GM18502 (cell line): ENCODE data around the gene ADRB1.

Experiments
- ATAC-seq: cut with Tn5 transposase; IDR thresholded peaks from one replicate; pipeline ENCODE4 v1.9.1; 2021; ENCODE audit warnings: mild to moderate bottlenecking; ENCODE audit not compliant: unreplicated experiment, poor library complexity

The ADRB1 gene

DNA sequence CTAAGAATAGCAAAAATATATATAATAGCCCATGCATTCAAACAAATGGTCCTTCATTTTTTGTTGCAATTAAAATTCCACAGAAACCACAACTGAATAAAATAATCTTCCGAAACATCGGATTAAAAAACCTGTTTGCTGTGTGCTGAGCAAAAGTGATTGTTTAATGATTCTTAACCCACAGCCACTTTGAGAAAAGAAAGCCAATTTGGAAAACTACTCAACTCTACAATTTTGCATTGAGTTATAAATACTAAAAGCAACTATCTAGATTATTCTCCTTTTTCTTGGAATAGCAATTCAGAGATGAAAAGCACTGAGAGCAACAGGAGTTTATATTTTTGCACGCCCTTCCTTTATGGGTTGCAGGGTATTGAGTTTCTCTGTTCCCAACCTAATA is 8.0 kb downstream of the ADRB1 start:
- ATAC-seq = no peak

GRCh38 chr10:114052255-114052654 is 8.6 kb downstream of the ADRB1 start:
- ATAC-seq = no peak

DNA sequence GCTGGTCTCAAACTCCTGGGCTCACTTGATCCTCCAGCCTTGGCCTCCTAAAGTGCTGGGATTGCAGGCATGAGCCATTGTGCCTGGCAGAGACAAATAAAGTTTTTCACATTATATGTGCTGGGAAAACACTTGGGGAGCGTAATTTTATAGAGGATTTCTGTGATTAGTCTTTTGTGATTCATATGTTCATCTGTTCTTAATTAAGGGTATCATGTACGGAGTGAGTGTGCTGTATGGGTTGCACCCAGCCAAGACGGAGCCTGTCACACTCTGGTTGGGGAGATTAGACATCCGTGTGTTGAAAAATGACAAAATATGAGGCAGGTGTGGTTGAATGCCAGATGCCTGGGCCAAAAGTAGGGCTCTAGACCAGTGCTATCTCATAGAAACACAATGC is 10.3 kb downstream of the ADRB1 start:
- ATAC-seq = no peak

- no peak for ATAC-seq
Observed at GRCh38 chr10:114057855-114058254, 14.2 kb downstream of the ADRB1 start.

DNA sequence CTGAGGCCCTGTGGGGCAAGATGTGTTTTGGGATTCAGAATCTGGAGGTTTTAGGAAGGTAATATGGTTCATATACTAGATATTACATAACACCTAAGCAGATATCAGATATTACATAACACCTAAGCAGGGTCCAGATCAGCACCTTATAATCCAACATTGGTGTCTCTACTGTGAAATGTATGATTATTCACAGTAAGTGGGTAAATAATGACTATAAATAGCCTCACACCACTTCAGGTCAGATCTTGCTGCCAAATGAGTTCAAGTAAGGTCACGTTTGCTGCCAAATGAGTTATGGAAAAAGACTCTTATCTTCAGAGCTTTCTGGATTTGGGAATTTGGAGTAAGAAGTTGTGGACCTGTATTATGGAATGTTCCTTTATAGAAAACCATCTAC is 14.6 kb downstream of the ADRB1 start:
- ATAC-seq = no peak

DNA sequence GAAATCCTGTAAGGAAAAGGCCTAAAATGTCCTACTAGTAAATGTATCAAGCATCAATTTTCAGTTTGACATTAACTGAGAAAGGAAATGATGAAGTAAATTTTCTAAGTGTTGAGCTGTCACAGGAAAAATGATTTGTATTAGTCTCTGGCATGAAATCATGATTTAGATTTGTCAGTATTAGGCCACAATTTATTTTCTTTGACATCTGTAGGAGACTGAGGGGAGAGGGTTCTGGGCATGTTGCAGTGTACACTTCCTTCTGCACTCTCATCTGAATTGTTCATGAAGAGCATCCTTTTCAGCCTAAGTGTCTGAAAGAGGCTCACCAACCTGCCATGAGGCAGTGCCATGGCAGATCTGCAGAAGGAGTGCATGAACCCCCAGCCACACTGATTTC is 15.9 kb downstream of the ADRB1 start:
- no peak for ATAC-seq

DNA sequence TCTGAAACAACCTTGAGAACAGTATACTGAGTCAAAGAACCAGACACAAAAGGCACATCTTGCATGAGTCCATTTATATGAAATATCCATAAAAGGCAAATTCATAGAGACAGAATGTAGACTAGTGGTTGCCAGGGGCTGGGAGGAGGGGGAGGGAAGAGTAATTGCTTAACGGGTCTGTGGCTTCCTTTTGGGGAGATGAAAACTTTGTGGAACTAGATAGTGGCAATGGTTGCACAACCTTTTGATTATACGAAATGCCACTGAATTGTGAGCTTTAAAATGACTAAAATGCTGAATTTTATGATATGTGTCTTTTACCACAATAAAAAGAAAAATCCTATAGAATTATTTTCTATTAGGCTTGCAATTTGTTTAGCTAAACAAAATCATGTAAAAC is 16.8 kb downstream of the ADRB1 start:
- no peak for ATAC-seq

DNA sequence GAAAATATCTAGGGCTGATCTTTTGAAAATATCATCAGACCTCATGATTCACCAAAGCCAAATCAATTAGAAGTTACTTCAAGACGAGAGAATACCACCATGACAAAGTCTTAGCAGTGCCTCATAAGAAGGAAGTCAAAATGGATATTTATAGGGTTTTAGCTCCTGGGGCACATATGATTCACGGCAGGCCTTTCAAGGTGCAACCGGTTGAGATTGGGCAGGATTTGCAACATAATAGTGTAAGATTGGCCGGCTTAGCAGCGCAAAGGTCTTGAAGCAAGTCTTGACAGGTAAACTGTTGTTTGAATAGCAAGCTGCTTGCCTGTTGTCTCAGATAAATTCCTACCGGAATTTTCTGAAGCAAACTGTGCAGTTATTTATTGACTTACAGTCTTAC is 17.5 kb downstream of the ADRB1 start:
- no peak for ATAC-seq

DNA sequence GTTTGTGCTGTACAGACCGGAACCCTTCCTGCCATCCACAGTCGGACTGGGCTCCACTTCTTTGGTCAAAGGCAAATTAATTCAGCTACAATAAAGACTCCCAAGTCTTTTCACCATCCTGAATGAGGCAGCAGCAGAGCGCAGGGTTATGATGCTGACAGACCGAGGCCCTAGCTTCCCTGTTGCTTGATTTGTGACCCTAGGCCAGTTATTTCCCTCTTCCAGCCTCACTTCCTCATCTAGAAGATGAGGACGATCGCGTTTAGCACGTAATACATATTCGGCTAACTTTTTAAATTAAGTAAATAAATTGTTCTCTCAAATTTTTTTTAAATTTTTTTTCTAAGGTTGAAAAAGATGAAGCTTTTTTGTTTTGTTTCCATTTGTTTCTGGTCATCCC is 18.1 kb downstream of the ADRB1 start:
- ATAC-seq = no peak

DNA sequence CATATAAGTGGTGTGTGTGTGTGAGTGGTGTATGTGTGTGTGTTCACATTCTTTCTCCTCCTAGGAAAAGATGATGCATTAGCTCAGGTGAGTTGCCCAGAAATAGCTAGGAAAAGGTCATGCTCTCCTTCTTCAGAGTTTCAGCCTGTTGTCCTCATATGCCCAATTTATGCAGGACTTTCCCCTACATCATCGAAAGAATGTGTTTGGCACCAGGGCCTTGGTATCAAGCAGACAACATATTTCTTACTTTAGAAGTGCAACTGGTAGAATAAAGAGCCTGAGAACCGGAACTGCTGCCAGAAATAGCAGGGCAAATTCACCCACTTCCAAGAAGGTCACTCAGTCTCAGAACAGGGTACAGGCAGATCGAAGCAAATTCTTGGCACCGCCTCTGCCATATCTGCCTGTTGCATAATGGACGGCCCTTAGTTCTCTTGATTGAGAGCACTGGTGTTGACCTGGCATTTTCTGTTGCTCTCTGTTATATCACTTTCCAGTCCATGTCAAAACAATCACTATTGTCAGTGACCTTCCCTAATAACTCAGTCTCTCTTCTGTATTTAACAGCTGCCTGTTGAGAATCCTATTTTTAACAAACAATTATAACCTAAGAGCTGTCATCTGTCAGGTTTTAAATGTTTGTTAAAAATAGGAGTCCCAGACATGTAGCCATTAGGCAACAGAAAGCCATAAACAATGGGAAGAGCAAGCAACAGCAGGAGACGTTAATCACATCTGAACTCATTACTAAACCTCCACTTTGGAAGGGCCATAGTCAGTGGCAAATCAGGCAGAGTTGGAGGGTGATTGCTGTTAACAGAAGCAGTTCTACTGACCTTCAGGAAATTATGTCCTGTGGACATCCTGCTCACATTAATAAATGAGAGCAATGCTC is 20.7 kb downstream of the ADRB1 start:
- ATAC-seq = no peak

DNA sequence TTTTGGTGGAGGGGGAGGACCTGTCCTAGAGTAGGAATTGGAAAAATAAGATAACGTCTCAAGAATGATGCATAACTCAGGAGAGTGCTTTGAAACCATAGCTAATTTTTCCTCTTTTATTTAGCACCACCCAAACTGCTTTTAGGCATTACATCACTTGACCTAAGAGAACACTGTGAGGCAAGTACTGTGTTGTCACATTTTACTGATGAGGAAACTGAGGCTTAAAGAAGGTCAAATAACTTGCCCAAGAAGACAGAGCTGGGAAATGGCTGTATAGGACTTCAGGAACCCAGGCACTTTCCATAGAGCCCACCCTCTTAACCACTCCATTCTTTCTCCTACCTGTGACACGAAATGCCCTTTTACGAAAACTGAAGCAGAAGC is 21.4 kb downstream of the ADRB1 start:
- ATAC-seq = no peak

DNA sequence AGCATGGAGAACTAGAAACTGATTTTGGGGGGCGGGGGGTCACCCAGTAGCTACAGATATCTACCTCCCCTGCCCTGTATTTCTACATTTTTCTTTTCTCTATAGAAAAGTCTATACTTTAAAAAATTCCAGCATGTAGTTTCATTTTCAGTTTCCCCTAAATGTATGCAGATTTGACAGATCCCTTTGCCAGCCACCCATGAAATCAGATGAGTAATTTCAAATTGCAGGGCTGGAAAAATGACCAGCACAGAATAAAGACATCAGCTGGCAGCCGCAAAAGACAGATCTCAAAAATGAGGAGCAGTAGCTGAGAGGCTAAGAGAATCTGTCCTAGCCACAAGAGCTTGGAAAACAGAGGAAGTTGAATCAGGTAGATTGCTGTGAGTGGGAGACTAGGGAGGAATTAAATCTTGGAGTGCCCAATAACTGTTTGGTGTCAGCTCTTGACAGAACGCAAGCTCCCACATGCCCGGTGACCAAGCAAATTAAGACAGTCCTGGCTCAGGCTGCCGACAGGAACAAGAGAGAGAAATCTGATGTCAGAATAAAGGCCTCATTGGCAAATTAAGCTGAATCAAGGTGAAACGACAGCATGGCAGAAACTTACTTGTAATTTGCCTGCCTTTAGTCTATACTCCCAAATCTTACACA is 24.5 kb downstream of the ADRB1 start:
- no peak for ATAC-seq

GRCh38 chr10:114070710-114071109 is 27.0 kb downstream of the ADRB1 start:
- ATAC-seq = no peak

DNA sequence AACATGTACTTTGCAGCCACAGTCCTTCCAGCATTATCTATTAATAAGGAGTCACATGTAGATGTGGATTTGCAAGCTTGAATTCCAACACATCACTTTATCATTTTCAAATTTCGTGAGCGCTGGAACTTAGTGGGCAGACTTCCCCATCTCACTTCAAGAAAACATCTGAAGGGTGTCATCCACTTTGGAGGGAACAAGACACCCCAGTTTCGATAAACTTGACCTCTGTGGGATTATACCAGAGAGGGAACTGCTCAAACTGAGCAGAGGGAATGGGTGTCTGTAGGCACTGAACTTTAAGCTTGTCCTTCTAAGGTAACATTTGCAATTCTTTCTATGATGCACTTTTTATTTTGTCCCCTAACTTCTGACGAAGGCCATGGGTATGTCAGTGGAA is 27.5 kb downstream of the ADRB1 start:
- no peak for ATAC-seq

DNA sequence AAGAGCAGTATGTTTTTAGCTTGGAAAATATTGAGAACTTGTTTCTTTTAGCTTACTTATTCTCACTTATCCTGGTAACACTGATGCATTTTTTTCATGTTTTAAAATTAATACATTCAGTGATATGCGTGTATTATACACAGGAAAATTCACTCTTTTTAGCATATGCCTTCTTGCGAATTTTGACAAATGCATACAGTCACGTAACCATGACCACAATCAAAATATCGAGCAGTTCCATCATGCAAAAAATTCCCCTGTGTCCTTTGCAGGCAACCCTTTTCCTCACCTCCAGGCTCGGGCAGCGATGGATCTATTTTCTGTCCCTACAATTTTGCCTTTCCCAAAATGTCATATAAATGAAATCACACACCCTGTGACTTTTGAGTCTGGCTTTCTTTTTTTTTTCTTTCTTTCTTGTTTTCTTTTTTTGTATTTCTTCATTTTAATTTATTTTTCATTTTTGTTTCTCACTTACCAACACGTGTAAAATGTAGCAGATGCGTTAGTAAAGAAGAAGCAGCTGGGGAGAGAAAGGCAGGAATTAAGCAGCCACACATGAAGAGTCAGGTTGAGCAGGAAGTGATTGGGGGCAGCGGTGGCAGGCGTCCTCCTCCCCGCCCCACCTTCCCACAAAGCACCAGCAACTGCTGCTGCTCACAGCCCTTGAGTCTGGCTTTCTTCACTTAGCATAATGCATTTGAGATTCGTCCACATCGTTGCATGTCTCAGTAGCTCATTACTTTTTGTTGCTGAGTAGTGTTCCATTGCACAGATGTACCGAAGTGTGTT is 29.9 kb downstream of the ADRB1 start:
- peak; percentile 67 for ATAC-seq

DNA sequence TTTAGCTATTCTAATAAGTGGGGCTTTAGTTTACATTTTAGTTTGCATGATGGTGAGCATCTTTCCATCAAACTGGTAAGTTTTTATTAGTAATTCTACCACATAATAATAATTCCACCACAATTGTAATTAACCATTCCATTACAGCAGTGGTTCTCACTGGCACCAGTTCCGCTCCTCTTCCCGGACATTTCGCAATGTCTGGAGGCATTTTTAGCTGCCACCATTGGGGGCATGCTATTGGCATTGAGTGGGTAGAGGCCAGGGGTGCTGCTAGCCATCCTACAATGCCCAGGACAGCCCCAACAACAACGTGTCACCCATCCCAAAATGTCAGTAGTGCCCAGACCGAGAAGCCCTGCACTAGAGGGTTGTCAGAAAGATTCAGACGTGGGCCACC is 31.4 kb downstream of the ADRB1 start:
- ATAC-seq = no peak

GRCh38 chr10:114077347-114077746 is 33.7 kb downstream of the ADRB1 start:
- ATAC-seq = no peak

GRCh38 chr10:114077815-114078219 is 34.2 kb downstream of the ADRB1 start:
- no peak for ATAC-seq

- no peak for ATAC-seq
Observed at GRCh38 chr10:114078346-114078745, 34.7 kb downstream of the ADRB1 start.

GRCh38 chr10:114079421-114079820 is 35.8 kb downstream of the ADRB1 start:
- no peak for ATAC-seq

DNA sequence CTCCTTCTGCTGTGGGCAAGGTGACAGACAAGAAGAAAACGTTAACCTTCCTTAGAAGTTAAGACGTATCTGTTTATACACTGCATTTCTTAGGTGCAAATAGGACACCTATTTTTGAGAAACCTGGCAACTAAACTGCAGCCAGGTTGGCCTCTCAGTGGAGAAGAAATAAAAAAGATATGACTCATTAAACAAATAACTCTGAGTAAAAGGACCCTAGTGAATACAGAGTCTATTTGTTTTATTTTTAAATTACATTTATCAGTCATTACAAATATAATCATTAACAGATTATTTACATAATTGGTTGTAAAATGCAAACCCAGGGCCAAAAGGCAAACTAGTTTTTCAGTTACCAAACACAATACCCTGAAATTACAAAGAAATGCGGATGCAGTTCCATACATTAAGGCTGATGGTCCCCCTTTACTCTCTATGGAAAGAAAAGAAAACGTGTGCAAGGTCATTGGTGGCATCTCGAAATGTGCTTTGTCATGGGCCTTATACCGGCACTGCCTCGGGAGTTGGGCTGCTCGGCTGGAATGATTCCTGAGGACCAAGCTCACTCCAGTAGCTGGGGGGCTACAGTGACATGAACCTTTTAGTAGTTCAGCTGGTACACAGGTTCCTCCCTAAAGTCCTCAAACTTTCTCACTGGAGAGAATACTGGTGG is 38.4 kb downstream of the ADRB1 start:
- ATAC-seq = no peak
